Measurements from ENCODE around the gene ILF3.

GRCh38 chr19:10695401-10696398, 41.6 kb downstream of the ILF3 start:
- TF ChIP-seq CTCF (optimal IDR thresholded peaks at IDR 0.05 in 1 of 3, IDR thresholded peaks at IDR 0.05 in 1 of 3, conservative IDR thresholded peaks at IDR 0.05 in 1 of 3; ENCODE audit: extremely low read depth in 1 of 3, insufficient read depth in 2 of 3, low read length in 3 of 3) (peak in 1 of 3 experiments; percentile 8), EZH2 (IDR thresholded peaks at IDR 0.05; ENCODE audit: low read length) (no peak)
